OCI-LY7 (cell line): ENCODE measurements around the gene S100A6. TPM values are rescaled to one million over a fixed set of nuclear protein-coding genes. Genes with fewer than 3 reads are reported as not detected.

Experiments used
- BruUV-seq: library from RNA; stranded (reverse); fragments of 400-500 nt; replicated peaks from 2 replicates; lab custom pipeline; 2021; lab: Mats Ljungman, UMichigan
- CTCF ChIA-PET: fragments of 300-600 bp; sonication (Branson Sonifier 250); formaldehyde crosslinking; loops from one replicate; lab custom pipeline; 2022; ENCODE audit warnings: antibody characterized with exemption; ENCODE audit not compliant: unreplicated experiment; lab: Charles Lee
- POLR2A ChIA-PET: fragments of 300-600 bp; sonication (Branson Sonifier 250); formaldehyde crosslinking; loops from one replicate; lab custom pipeline; 2022; ENCODE audit warnings: antibody characterized with exemption; lab: Charles Lee
- DNase-seq: peaks from one replicate; pipeline ENCODE4 v3.0.0-alpha.2; 2015; ENCODE audit warnings: low spot score
- H2AFZ ChIP-seq: fragments of 200-600 bp; sonication (generic), shearing (Covaris generic); 2 replicates; pipeline ENCODE4 v1.6.1; 2014; ENCODE audit warnings: mild to moderate bottlenecking, antibody characterized with exemption, low read length, moderate library complexity
- H3K27ac ChIP-seq: fragments of 200-600 bp; sonication (generic); 2 replicates; pipeline ENCODE4 v1.5.1; 2014; ENCODE audit warnings: mixed run types, low read depth, mild to moderate bottlenecking, moderate library complexity, low read length, inconsistent platforms; ENCODE audit not compliant: poor library complexity, severe bottlenecking
- H3K36me3 ChIP-seq: fragments of 200-600 bp; sonication (generic); 2 replicates; pipeline ENCODE4 v1.6.1; 2014; ENCODE audit warnings: mild to moderate bottlenecking, antibody characterized with exemption, low read length, moderate library complexity, mixed read lengths; ENCODE audit not compliant: insufficient read depth
- H3K4me1 ChIP-seq: fragments of 200-600 bp; sonication (generic); 2 replicates; pipeline ENCODE4 v1.5.1; 2014; ENCODE audit warnings: mild to moderate bottlenecking, low read length; ENCODE audit not compliant: insufficient read depth, poor library complexity, severe bottlenecking
- H3K4me2 ChIP-seq: fragments of 200-600 bp; sonication (generic); 2 replicates; pipeline ENCODE4 v1.6.1; 2014; ENCODE audit warnings: mild to moderate bottlenecking, low read length
- H3K4me3 ChIP-seq: fragments of 200-600 bp; sonication (generic); 2 replicates; pipeline ENCODE4 v1.5.1; 2014; ENCODE audit warnings: mild to moderate bottlenecking, low read depth, low read length; ENCODE audit not compliant: poor library complexity, severe bottlenecking
- H3K79me2 ChIP-seq: fragments of 200-600 bp; sonication (generic); 2 replicates; pipeline ENCODE4 v1.6.1; 2016; ENCODE audit warnings: low read depth, mild to moderate bottlenecking, low read length, moderate library complexity, mixed read lengths; ENCODE audit not compliant: insufficient read depth
- H3K9me2 ChIP-seq: fragments of 200-600 bp; sonication (generic); 2 replicates; pipeline ENCODE4 v1.6.1; 2016; ENCODE audit warnings: mild to moderate bottlenecking, low read length, mixed read lengths; ENCODE audit not compliant: insufficient read depth
- H3K9me3 ChIP-seq: fragments of 200-600 bp; sonication (generic); 2 replicates; pipeline ENCODE4 v1.6.1; 2014; ENCODE audit warnings: mild to moderate bottlenecking, mixed run types, low read length, mixed read lengths
- H4K20me1 ChIP-seq: fragments of 200-600 bp; sonication (generic); 2 replicates; pipeline ENCODE4 v1.6.1; 2014; ENCODE audit warnings: mild to moderate bottlenecking, antibody characterized with exemption, low read length, moderate library complexity, mixed read lengths; ENCODE audit not compliant: insufficient read depth
- CTCF ChIP-seq: fragments of 200-600 bp; sonication (generic); conservative IDR thresholded peaks from 2 replicates; pipeline ENCODE4 v1.5.1; 2014; ENCODE audit warnings: mild to moderate bottlenecking, antibody characterized with exemption, low read length, moderate library complexity, mixed read lengths
- EZH2phosphoT487 ChIP-seq: fragments of 200-600 bp; sonication (generic); IDR thresholded peaks from 2 replicates; pipeline ENCODE4 v1.6.1; 2018; ENCODE audit warnings: low read depth, borderline replicate concordance, mild to moderate bottlenecking, mixed run types, antibody characterized with exemption, low read length, moderate library complexity, mixed read lengths
- intact Hi-C: fragments of 100-400 bp; cut with micrococcal nuclease; formaldehyde crosslinking; loops from one replicate; pipeline ENCODE4 v1.10.0; 2022; ENCODE audit not compliant: unreplicated experiment
- total RNA-seq, 2 experiments: library from RNA; depleted of rRNA in 1 of 2; stranded (reverse); fragments of >200 nt in 1 of 2; shearing (Covaris generic) in 1 of 2; gene quantifications; 2 replicates each; pipeline ENCODE4 v1.2.3, GENCODE V29; 2014 to 2022

Gene S100A6
- total RNA-seq, 2 experiments from 2014 or later, result not detected

- no peak overlapping the region for H2AFZ ChIP-seq
- no peak for DNase-seq
- no peak overlapping the region for H3K27ac ChIP-seq
- no TSS peak for BruUV-seq
- H3K9me2 ChIP-seq, result no peaks in the 10 kb centered on the region
- H3K4me3 ChIP-seq, result no peak overlapping the region
- ChIA-PET POLR2A (interaction anchor here (0.7 kb wide), 1 partner anchor 28 kb away, joined by 3 read pairs; no protein-coding TSS in a partner anchor), CTCF (interaction anchor here (0.6 to 1.0 kb wide), 2 partner anchors 168 to 1044 kb away, joined by 3 read pairs; no protein-coding TSS in a partner anchor)
- TF ChIP-seq CTCF (no peak), EZH2phosphoT487 (no peak)
- intact Hi-C loops, result loop anchor here (1.0 kb wide), 1 partner anchor 56 kb away; no protein-coding TSS in a partner anchor
- no peaks in the 10 kb centered on the region for H3K9me3 ChIP-seq
- H4K20me1 ChIP-seq, result no peaks in the 10 kb centered on the region
- peaks cover 15% of the 10 kb centered on the region for H3K4me1 ChIP-seq
- H3K36me3 ChIP-seq, result no peaks in the 10 kb centered on the region
- no peak overlapping the region for H3K4me2 ChIP-seq
- H3K79me2 ChIP-seq, result no peaks in the 10 kb centered on the region
Observed at GRCh38 chr1:153567621-153568366, 32.0 kb upstream of the S100A6 start.

GRCh38 chr1:153566414-153567371 lies 30.9 kb upstream of the S100A6 start:
- intact Hi-C loops, result no loop called here
- H3K4me1 ChIP-seq, result peaks cover 4% of the 10 kb centered on the region
- ChIA-PET POLR2A (interaction anchor here (0.6 kb wide), 1 partner anchor 65 kb away, joined by 3 read pairs; no protein-coding TSS in a partner anchor), CTCF (no interaction called here)
- no peaks in the 10 kb centered on the region for H3K79me2 ChIP-seq
- H3K36me3 ChIP-seq, result no peaks in the 10 kb centered on the region
- no TSS peak for BruUV-seq
- no peak for TF ChIP-seq CTCF
- TF ChIP-seq EZH2phosphoT487, result no peak
- H3K9me3 ChIP-seq, result no peaks in the 10 kb centered on the region
- H2AFZ ChIP-seq, result no peak overlapping the region
- H3K9me2 ChIP-seq, result no peaks in the 10 kb centered on the region
- H4K20me1 ChIP-seq, result no peaks in the 10 kb centered on the region
- DNase-seq, result no peak
- H3K27ac ChIP-seq, result no peak overlapping the region
- no peak overlapping the region for H3K4me2 ChIP-seq
- no peak overlapping the region for H3K4me3 ChIP-seq
